Measurements from ENCODE around the gene DNAH14. TPM values are rescaled to one million over a fixed set of nuclear protein-coding genes. Genes with fewer than 3 reads are reported as not detected.

DNAH14 gene
- total RNA-seq, 1 donor = 31.8 TPM

GRCh38 chr1:224911217-224911616, 18.3 kb upstream of the DNAH14 start:
- Histone ChIP-seq H3K4me3 (ENCODE audit: insufficient read depth, low read length) (no peak overlapping the region), H2AFZ (ENCODE audit: low read length) (no peak overlapping the region), H4K20me1 (ENCODE audit: insufficient read depth, low read length) (no peaks in the 10 kb centered on the region), H3K36me3 (ENCODE audit: insufficient read depth, low read length) (no peaks in the 10 kb centered on the region), H3K27me3 (ENCODE audit: insufficient read depth, low read length) (peaks cover 3% of the 10 kb centered on the region), H3K4me1 (ENCODE audit: insufficient read depth, low read length) (no peaks in the 10 kb centered on the region), H3K9me3 (ENCODE audit: low read depth, low read length) (no peaks in the 10 kb centered on the region), H3K27ac (ENCODE audit: low read depth, low read length) (no peak overlapping the region), H3K4me2 (ENCODE audit: insufficient read depth, low read length) (no peak overlapping the region), H3K79me2 (ENCODE audit: insufficient read depth, low read length) (no peaks in the 10 kb centered on the region)
- no peak for TF ChIP-seq CTCF (IDR thresholded peaks at IDR 0.05; ENCODE audit: extremely low read depth, low read depth, low read length)
- no peak for DNase-seq (ENCODE audit: insufficient read length, low spot score, missing footprints)

GRCh38 chr1:224914292-224914900, 15.1 kb upstream of the DNAH14 start:
- Histone ChIP-seq H3K4me1 (ENCODE audit: insufficient read depth, low read length) (no peaks in the 10 kb centered on the region), H3K9me3 (ENCODE audit: low read depth, low read length) (no peaks in the 10 kb centered on the region), H3K27ac (ENCODE audit: low read depth, low read length) (no peak overlapping the region), H2AFZ (ENCODE audit: low read length) (no peak overlapping the region), H3K4me2 (ENCODE audit: insufficient read depth, low read length) (no peak overlapping the region), H3K79me2 (ENCODE audit: insufficient read depth, low read length) (no peaks in the 10 kb centered on the region), H3K27me3 (ENCODE audit: insufficient read depth, low read length) (no peaks in the 10 kb centered on the region), H3K4me3 (ENCODE audit: insufficient read depth, low read length) (no peak overlapping the region), H4K20me1 (ENCODE audit: insufficient read depth, low read length) (no peaks in the 10 kb centered on the region), H3K36me3 (ENCODE audit: insufficient read depth, low read length) (no peaks in the 10 kb centered on the region)
- no peak for TF ChIP-seq CTCF (IDR thresholded peaks at IDR 0.05; ENCODE audit: extremely low read depth, low read depth, low read length)
- no peak for DNase-seq (ENCODE audit: insufficient read length, low spot score, missing footprints)

GRCh38 chr1:224919508-224919907, 10.0 kb upstream of the DNAH14 start:
- no peaks in the 10 kb centered on the region for H3K79me2 ChIP-seq (ENCODE audit: insufficient read depth, low read length)
- H3K36me3 ChIP-seq (ENCODE audit: insufficient read depth, low read length) = no peaks in the 10 kb centered on the region
- no peak overlapping the region for H3K27ac ChIP-seq (ENCODE audit: low read depth, low read length)
- peak overlapping the region; percentile 57 for H3K4me2 ChIP-seq (ENCODE audit: insufficient read depth, low read length)
- no peak for DNase-seq (ENCODE audit: insufficient read length, low spot score, missing footprints)
- H3K9me3 ChIP-seq (ENCODE audit: low read depth, low read length) = no peaks in the 10 kb centered on the region
- no peaks in the 10 kb centered on the region for H3K4me1 ChIP-seq (ENCODE audit: insufficient read depth, low read length)
- H4K20me1 ChIP-seq (ENCODE audit: insufficient read depth, low read length) = no peaks in the 10 kb centered on the region
- peak overlapping the region; percentile 43 for H2AFZ ChIP-seq (ENCODE audit: low read length)
- peak overlapping the region; percentile 31 for H3K4me3 ChIP-seq (ENCODE audit: insufficient read depth, low read length)
- H3K27me3 ChIP-seq (ENCODE audit: insufficient read depth, low read length) = no peaks in the 10 kb centered on the region
- no peak for TF ChIP-seq CTCF (IDR thresholded peaks at IDR 0.05; ENCODE audit: extremely low read depth, low read depth, low read length)

- TF ChIP-seq CTCF (IDR thresholded peaks at IDR 0.05; ENCODE audit: extremely low read depth, low read depth, low read length) = no peak
- Histone ChIP-seq H3K9me3 (ENCODE audit: low read depth, low read length) (no peaks in the 10 kb centered on the region), H3K79me2 (ENCODE audit: insufficient read depth, low read length) (no peaks in the 10 kb centered on the region), H3K4me3 (ENCODE audit: insufficient read depth, low read length) (no peak overlapping the region), H3K27me3 (ENCODE audit: insufficient read depth, low read length) (no peaks in the 10 kb centered on the region), H3K4me2 (ENCODE audit: insufficient read depth, low read length) (no peak overlapping the region), H3K4me1 (ENCODE audit: insufficient read depth, low read length) (no peaks in the 10 kb centered on the region), H3K36me3 (ENCODE audit: insufficient read depth, low read length) (no peaks in the 10 kb centered on the region), H2AFZ (ENCODE audit: low read length) (no peak overlapping the region), H3K27ac (ENCODE audit: low read depth, low read length) (no peak overlapping the region), H4K20me1 (ENCODE audit: insufficient read depth, low read length) (no peaks in the 10 kb centered on the region)
- no peak for DNase-seq (ENCODE audit: insufficient read length, low spot score, missing footprints)
These were observed 8.5 kb upstream of the DNAH14 start for GRCh38 chr1:224920930-224921329.

Data from osteoblast (primary cell).